Measurements from ENCODE around the gene CYB561D2. TPM values are rescaled to one million over a fixed set of nuclear protein-coding genes. Genes with fewer than 3 reads are reported as not detected.

Gene CYB561D2
- total and polyA plus RNA-seq, 10 of the 15 experiments (the other 5 are each of a cell fraction or from before 2014, with no cell fraction given) = 7.6 to 39.2 (median 18.8) TPM

- TF ChIP-seq CEBPZ (IDR thresholded peaks at IDR 0.05; ENCODE audit: low read depth, low read length) (no peak), NR2F1 (conservative IDR thresholded peaks at IDR 0.05) (peak; percentile 48), NFIC (IDR thresholded peaks at IDR 0.05; ENCODE audit: low read depth, low read length) (no peak), ZBTB40 (IDR thresholded peaks at IDR 0.05; ENCODE audit: borderline replicate concordance) (peak; percentile 82; the same call in 1 of the 2 replicates), RELB (IDR thresholded peaks at IDR 0.05; ENCODE audit: low read depth) (peak; percentile 100), HDGF (IDR thresholded peaks at IDR 0.05) (no peak), JUND (IDR thresholded peaks at IDR 0.05; ENCODE audit: low read depth, low read length) (peak; percentile 99), MLLT1 (IDR thresholded peaks at IDR 0.05) (peak; percentile 88), FOXM1 (IDR thresholded peaks at IDR 0.05; ENCODE audit: low read depth, low read length) (no peak), NR2C1 (IDR thresholded peaks at IDR 0.05) (peak; percentile 32; the same call in 1 of the 2 replicates), BCL11A (IDR thresholded peaks at IDR 0.05; ENCODE audit: low read depth, low read length) (no peak), ETV6 (conservative IDR thresholded peaks at IDR 0.05 in 1 of 2, IDR thresholded peaks at IDR 0.05 in 1 of 2; ENCODE audit: borderline replicate concordance in 1 of 2, low read depth in 1 of 2) (no peak), CBX5 (IDR thresholded peaks at IDR 0.05; ENCODE audit: low read depth) (no peak), POLR2A (IDR thresholded peaks at IDR 0.05; ENCODE audit: low read depth, low read length) (peak; percentile 56; the same call in 1 of the 2 replicates), NR2C2 (IDR thresholded peaks at IDR 0.05; ENCODE audit: borderline replicate concordance, control insufficient read depth, insufficient read length, low read depth) (no peak), BMI1 (IDR thresholded peaks at IDR 0.05; ENCODE audit: borderline replicate concordance) (no peak), KAT2A (conservative IDR thresholded peaks at IDR 0.05; ENCODE audit: control insufficient read depth, low read depth, low read length) (no peak), KLF5 (IDR thresholded peaks at IDR 0.05; ENCODE audit: partially characterized antibody) (peak; percentile 100), CBX3 (IDR thresholded peaks at IDR 0.05; ENCODE audit: borderline replicate concordance, low read depth) (no peak), HDAC2 (IDR thresholded peaks at IDR 0.05) (no peak)
Observed at GRCh38 chr3:50321336-50322114, 29.1 kb upstream of the CYB561D2 start (continued).

All from GM12878 (cell line).